Choroid plexus epithelial cell (primary cell): ENCODE data around the gene UNC5C.

Source experiments
- DNase-seq: peaks from one replicate; pipeline ENCODE4 v3.0.0-alpha.2; 2010; ENCODE audit warnings: low read depth
- H3K4me3 ChIP-seq: 2 replicates; pipeline ENCODE4 v1.5.1; 2011; ENCODE audit warnings: low read depth, mild to moderate bottlenecking, control low read depth, low read length, moderate library complexity
- CTCF ChIP-seq: conservative IDR thresholded peaks from 2 replicates; pipeline ENCODE4 v1.5.1; 2011; ENCODE audit warnings: low read depth, mild to moderate bottlenecking, control low read depth, inconsistent platforms, low read length, moderate library complexity

Gene UNC5C

GRCh38 chr4:95290702-95291101 is 258.1 kb downstream of the UNC5C start:
- DNase-seq = peak; percentile 51
- TF ChIP-seq CTCF = no peak
- H3K4me3 ChIP-seq = no peak overlapping the region

GRCh38 chr4:95289028-95289634 is 259.6 kb downstream of the UNC5C start:
- no peak overlapping the region for H3K4me3 ChIP-seq
- no peak for TF ChIP-seq CTCF
- peak; percentile 78 for DNase-seq

- H3K4me3 ChIP-seq = no peak overlapping the region
- no peak for DNase-seq
- no peak for TF ChIP-seq CTCF
Observed at GRCh38 chr4:95288552-95288951, 260.2 kb downstream of the UNC5C start.

- H3K4me3 ChIP-seq = no peak overlapping the region
- no peak for TF ChIP-seq CTCF
- no peak for DNase-seq
Observed at GRCh38 chr4:95285797-95286196, 263.0 kb downstream of the UNC5C start.

- no peak overlapping the region for H3K4me3 ChIP-seq
- DNase-seq = no peak
- no peak for TF ChIP-seq CTCF
Observed at GRCh38 chr4:95284655-95285054, 264.1 kb downstream of the UNC5C start.

- no peak for DNase-seq
- H3K4me3 ChIP-seq = no peak overlapping the region
- TF ChIP-seq CTCF = no peak
Observed at GRCh38 chr4:95283320-95283719, 265.5 kb downstream of the UNC5C start.

GRCh38 chr4:95272797-95273196 is 276.0 kb downstream of the UNC5C start:
- TF ChIP-seq CTCF = no peak
- no peak overlapping the region for H3K4me3 ChIP-seq
- no peak for DNase-seq
